ENCODE data around the gene CRABP1.

CRABP1 gene

DNA sequence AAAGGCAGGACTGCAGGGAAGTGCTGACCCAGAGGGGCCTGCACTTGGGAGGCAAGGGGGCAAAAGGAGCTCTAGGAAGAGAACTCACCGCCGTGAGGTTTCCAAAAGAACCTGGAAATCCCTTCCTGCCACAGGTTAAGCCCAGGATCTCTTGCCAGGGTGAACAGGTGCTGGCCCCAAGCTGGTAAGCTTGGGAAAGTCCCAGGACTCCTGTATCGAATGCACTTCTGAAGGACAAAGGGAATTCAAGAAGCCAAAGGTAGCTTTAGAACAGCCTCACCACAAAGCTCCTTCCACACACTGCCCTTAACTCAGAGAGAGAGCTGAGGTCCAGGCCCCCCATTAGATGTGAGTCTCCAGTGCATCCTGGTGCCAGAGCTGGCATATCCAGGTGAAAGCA is 28.9 kb upstream of the CRABP1 start:
- H3K36me3 Mint-ChIP-seq: no peaks in the 10 kb centered on the region
- H3K4me1 Mint-ChIP-seq: no peaks in the 10 kb centered on the region
- H3K4me3 Mint-ChIP-seq: no peak overlapping the region
- H3K9me3 Mint-ChIP-seq: no peaks in the 10 kb centered on the region
- ATAC-seq (replicated peaks) (no peak), DNase-seq (no peak)
- H3K27ac Mint-ChIP-seq: no peak overlapping the region
- H3K27me3 Mint-ChIP-seq: peaks cover 8 to 32% of the 10 kb centered on the region in 2 donors

DNA sequence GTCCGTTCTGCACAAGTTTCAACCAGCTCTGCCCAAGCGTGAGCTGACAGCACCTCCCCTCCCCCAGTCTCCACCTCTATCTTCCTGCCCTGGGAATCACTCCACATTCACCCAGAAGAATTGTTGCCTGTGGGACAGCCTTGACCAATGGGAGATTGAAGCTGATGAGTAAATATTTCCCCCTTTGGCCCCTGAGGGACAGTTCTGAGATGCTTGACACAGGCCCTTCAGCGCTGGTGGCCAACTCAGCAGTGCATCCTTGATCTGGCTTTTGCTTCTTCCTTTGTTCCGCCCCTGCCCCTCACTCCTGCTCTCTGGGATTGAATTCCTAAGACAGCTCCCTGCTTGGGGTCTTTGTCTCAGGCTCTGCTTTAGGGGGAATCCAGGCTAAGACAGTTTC is 27.6 kb upstream of the CRABP1 start:
- Mint-ChIP-seq H3K4me1 (no peaks in the 10 kb centered on the region), H3K4me3 (no peak overlapping the region), H3K27ac (no peak overlapping the region), H3K9me3 (no peaks in the 10 kb centered on the region), H3K36me3 (no peaks in the 10 kb centered on the region), H3K27me3 (peaks cover 10 to 26% of the 10 kb centered on the region in 2 donors)
- no peak for ATAC-seq (replicated peaks)
- no peak for DNase-seq

DNA sequence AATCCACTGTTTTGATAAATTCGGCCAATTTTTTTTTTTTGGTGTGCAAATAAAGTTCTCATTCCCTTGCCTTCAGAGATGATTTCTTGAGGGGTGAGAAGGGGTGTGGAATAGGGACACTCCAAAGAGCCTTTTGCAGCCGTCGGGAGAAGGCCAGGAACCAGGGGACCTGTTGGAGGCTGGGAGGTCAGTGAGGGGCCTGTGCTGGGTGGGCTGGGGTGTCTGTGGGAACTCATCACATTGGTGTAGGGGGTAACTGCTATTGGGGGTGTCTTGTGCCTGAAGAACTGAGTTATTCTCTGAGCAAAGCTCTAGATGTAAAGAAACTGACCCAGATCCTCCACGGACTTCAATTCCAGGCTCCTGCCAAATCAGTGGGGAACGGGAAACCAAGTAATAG is 27.2 kb upstream of the CRABP1 start:
- Mint-ChIP-seq H3K27ac (no peak overlapping the region), H3K4me1 (no peaks in the 10 kb centered on the region), H3K9me3 (no peaks in the 10 kb centered on the region), H3K36me3 (no peaks in the 10 kb centered on the region), H3K27me3 (peaks cover 10 to 24% of the 10 kb centered on the region in 2 donors), H3K4me3 (no peak overlapping the region)
- ATAC-seq (replicated peaks): no peak
- DNase-seq: no peak

DNA sequence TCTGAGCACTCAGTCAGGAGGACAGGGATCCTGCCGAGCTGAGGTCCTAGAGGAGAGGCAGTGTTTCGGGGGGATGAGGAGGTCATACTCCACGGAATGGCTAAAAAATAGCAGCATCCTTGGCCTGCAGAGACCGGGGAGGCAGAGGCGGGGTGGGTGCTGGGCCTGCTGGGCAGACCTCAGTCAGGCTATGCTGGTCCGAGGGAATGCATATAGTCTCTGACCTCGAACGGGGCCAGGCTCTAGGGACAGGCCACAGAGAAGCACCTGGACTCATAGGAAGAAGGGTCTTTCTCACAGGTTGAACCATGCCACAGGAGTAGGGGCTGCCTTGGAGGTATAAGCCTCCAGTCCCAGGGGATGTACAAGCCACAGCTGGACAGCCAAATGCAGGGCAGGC is 26.8 kb upstream of the CRABP1 start:
- no peak overlapping the region for H3K4me3 Mint-ChIP-seq
- no peak for DNase-seq
- peaks cover 8 to 20% of the 10 kb centered on the region in 2 donors for H3K27me3 Mint-ChIP-seq
- H3K4me1 Mint-ChIP-seq: no peaks in the 10 kb centered on the region
- H3K36me3 Mint-ChIP-seq: no peaks in the 10 kb centered on the region
- no peak overlapping the region for H3K27ac Mint-ChIP-seq
- ATAC-seq (replicated peaks): no peak
- H3K9me3 Mint-ChIP-seq: no peaks in the 10 kb centered on the region

DNA sequence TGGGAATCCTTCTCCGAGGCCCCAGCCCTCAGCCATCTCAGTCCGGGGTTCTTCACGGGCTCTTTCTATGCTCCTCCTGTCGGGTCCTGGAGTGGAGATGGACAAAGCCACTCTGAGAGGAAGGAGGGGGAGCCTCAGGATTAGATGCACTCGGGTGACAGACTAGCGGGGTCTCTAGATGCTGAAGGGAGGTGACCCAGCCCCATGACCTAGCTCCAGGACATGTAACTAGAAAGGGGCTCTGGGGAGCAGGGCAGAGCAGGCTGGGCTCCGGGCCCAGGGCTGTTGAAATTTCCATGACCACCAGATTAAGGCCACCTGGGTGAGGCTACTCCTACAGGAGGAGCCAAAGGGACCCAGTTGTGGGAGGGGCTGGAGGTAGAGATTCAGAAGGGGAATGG is 26.0 kb upstream of the CRABP1 start:
- Mint-ChIP-seq H3K4me1 (no peaks in the 10 kb centered on the region), H3K4me3 (no peak overlapping the region), H3K27ac (no peak overlapping the region), H3K9me3 (no peaks in the 10 kb centered on the region), H3K27me3 (peaks cover 8 to 12% of the 10 kb centered on the region in 2 donors), H3K36me3 (no peaks in the 10 kb centered on the region)
- no peak for DNase-seq
- ATAC-seq (replicated peaks): no peak

DNA sequence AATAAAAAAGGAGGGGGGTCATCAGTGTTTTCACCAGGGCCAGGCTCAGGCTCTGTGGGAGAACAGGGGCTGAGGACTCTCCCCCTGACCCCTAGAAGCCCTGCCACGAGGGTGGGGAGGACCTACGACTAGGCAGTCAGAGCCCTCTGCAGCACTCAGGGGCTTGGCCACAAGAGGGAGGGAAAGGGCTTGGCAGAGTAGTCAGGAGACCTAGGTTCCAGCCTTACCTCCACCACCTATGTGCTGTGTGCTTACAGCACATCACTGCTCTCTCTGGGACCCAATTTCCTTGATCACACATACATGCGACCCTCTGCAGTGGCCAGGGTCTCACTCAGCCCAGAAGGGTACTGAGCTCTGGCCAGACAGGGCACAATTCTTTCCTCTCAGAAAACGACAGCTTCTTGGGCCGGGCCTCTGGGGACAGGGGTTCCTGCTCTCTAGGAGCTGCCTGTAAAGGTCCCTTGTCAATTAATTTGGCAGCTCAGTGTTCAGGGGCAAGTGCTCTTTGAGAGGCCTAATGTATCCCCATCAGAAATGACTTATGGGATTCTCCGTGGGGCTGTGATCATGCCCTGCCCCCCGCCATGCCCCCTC is 24.4 kb upstream of the CRABP1 start:
- Mint-ChIP-seq H3K36me3 (no peaks in the 10 kb centered on the region), H3K27me3 (peaks cover 6 to 8% of the 10 kb centered on the region in 2 donors), H3K4me1 (no peaks in the 10 kb centered on the region), H3K9me3 (no peaks in the 10 kb centered on the region), H3K27ac (no peak overlapping the region), H3K4me3 (no peak overlapping the region)
- ATAC-seq (replicated peaks) (no peak), DNase-seq (no peak)

DNA sequence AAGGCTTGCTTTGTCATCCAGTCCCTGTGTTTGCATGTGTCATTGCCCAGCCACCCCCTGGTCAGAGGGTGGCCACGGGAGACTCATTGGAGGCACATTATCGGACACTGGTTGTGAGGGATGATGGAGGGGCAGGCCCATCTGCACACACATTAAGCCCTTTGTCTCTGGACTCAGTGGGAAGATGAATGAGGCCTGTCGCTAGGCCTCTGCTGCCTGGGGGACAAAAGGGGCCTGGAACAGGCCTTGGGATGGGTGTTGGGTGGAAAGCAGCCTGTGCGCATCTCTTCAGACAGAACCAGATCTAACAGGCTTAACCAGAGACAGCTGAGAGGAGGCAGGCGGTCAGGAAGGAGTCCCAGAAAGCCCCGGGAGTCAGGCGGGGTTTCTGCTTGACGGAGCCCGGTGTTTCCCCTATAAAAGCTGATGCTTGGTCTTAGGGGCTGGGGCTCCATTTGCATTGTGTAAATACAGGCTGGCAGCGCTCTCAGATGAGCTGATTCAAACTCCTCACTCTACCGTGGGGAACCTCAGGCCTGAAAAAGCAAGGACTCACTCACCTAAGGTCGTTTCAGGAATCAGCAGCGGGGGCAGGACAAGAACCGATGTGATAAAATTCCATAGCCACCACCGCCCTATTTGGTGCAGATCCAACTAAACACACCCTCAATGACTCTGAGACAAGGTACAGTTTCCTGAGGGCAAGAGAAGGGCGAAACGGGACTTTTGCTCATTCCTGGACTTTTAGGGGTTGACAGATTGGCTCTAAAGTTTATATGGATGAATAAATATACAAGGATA is 23.7 kb upstream of the CRABP1 start:
- Mint-ChIP-seq H3K9me3 (no peaks in the 10 kb centered on the region), H3K36me3 (no peaks in the 10 kb centered on the region), H3K4me3 (no peak overlapping the region), H3K27me3 (peaks cover 6 to 8% of the 10 kb centered on the region in 2 donors), H3K27ac (no peak overlapping the region), H3K4me1 (no peaks in the 10 kb centered on the region)
- DNase-seq (no peak), ATAC-seq (replicated peaks) (no peak)

DNA sequence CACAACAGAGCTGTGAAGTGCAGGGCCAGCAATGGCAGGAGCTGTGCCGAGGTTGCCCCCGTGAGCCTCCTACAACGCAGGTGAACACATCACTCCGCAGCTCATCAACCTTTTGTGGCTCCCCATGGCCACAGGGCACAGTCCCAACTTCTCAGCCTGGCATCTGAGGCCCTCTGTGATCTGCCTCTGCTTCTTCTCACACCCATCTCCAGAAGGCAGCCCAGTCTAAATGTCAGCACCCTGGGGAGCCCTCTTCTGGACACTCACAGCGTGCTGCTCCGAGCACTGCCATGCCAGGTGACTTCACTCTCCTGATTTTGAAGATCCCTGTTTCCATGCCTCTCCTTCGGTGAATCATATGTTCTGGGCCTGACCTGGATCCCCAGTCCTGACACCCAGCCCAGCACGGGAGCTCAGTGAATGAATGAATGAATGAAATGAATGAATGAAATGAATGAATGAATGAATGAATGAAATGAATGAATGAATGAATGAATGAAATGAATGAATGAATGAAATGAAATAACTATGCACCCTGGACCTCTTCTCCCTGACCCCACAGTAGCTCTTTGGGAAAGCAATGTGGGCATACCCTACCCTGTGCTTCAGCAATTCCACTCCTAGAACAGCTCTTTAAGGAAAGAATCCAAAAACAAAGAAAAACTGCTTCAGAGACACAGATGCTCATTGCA is 22.9 kb upstream of the CRABP1 start:
- H3K4me3 Mint-ChIP-seq: no peak overlapping the region
- DNase-seq: no peak
- H3K36me3 Mint-ChIP-seq: no peaks in the 10 kb centered on the region
- no peaks in the 10 kb centered on the region for H3K9me3 Mint-ChIP-seq
- H3K27me3 Mint-ChIP-seq: peaks cover 6 to 8% of the 10 kb centered on the region in 2 donors
- H3K4me1 Mint-ChIP-seq: no peaks in the 10 kb centered on the region
- no peak for ATAC-seq (replicated peaks)
- no peak overlapping the region for H3K27ac Mint-ChIP-seq

DNA sequence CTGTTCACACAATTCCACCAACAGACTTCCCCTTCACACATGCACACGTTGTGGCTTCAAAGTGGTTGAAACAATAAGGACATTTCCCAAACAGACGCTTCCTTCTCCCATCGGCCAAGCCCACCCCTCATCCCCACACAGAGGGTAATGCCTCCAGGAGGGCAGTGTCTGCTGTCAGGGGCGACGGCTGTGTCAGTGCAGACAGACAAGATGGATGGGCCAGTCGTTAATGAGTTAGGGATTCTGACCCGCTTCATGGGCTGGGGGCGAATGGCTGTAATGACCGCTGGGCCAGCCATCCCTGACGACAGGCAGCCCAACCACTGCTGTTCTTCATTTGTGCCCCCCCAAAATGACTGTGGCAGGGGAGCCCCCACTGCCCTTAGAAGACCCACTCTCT is 20.6 kb upstream of the CRABP1 start:
- DNase-seq (no peak), ATAC-seq (replicated peaks) (no peak)
- no peaks in the 10 kb centered on the region for H3K4me1 Mint-ChIP-seq
- no peak overlapping the region for H3K4me3 Mint-ChIP-seq
- no peak overlapping the region for H3K27ac Mint-ChIP-seq
- H3K9me3 Mint-ChIP-seq: no peaks in the 10 kb centered on the region
- H3K36me3 Mint-ChIP-seq: no peaks in the 10 kb centered on the region
- H3K27me3 Mint-ChIP-seq: peaks cover 8 to 15% of the 10 kb centered on the region in 2 donors

DNA sequence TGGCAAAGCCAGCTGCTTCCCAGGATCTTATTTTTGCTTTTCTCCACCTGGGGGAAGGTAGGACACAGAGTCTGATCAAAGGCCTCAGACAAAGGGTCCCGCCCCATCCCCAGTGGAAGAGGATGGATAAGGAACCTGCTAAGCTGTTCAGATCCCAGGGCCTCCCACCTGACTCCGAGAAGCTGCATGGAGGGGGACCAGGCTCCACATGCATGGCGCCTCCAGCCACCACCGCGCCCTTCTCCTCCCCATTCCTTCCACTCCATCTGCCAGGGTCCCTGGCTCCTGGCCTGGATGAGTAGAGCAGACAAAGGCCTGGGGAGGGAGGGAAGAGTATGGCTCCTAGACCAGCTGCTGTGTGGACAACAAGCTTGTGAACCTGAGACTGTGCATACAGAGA is 20.0 kb upstream of the CRABP1 start:
- no peaks in the 10 kb centered on the region for H3K36me3 Mint-ChIP-seq
- no peak overlapping the region for H3K27ac Mint-ChIP-seq
- H3K4me1 Mint-ChIP-seq: no peaks in the 10 kb centered on the region
- ATAC-seq (replicated peaks): no peak
- no peaks in the 10 kb centered on the region for H3K9me3 Mint-ChIP-seq
- H3K27me3 Mint-ChIP-seq: peaks cover 9 to 16% of the 10 kb centered on the region in 2 donors
- no peak overlapping the region for H3K4me3 Mint-ChIP-seq
- DNase-seq: no peak

DNA sequence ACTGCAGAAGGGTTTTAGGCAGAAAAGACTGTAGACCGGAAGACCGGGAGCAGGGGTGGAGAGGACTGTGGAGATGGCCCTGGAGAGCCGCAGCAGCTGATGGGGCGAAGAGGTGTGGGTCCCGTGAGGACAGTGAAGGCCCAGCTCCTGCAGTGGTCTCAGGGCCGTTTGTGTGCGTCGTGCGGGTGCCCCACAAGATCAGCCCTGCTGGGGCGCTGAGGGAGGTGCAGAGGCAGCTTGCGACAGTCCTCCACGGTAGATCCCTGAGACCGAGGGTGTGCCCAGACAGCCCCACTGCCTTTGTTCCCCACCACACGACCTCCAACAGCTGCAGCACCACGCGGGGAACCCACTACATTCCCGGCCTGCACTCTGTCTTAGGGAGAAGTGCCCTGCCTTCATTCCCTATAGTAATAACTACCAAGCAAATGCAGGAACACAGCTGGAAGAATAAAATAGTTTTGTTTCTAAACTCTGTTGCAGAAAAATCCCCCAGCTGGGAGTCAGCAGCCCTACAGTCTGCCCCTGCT is 19.0 kb upstream of the CRABP1 start:
- H3K9me3 Mint-ChIP-seq: no peaks in the 10 kb centered on the region
- H3K36me3 Mint-ChIP-seq: no peaks in the 10 kb centered on the region
- H3K4me1 Mint-ChIP-seq: no peaks in the 10 kb centered on the region
- no peak overlapping the region for H3K27ac Mint-ChIP-seq
- DNase-seq: no peak
- H3K27me3 Mint-ChIP-seq: peaks cover 9 to 16% of the 10 kb centered on the region in 2 donors
- no peak for ATAC-seq (replicated peaks)
- no peak overlapping the region for H3K4me3 Mint-ChIP-seq

DNA sequence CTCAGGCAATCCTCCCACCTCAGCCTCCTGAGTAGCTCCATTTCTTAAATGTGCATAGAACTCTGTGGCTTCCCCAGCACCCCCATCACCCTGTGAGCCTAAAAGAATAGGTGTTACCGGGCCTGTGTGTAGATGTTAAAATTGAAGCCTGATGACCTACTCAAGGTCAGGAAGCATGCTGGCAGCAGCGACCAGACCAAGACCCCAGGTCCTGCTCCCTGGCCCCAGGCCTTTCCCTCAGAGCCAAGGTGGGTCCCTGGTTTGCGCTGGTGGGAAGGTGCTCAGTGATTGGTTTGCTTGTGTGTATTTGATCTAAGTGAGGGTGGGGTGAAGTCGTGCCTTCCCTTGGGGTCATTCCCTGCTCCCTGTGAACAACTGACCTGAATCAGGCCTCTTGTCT is 18.4 kb upstream of the CRABP1 start:
- no peak for ATAC-seq (replicated peaks)
- DNase-seq: no peak
- H3K27ac Mint-ChIP-seq: no peak overlapping the region
- H3K36me3 Mint-ChIP-seq: no peaks in the 10 kb centered on the region
- H3K4me3 Mint-ChIP-seq: no peak overlapping the region
- no peaks in the 10 kb centered on the region for H3K9me3 Mint-ChIP-seq
- H3K4me1 Mint-ChIP-seq: no peaks in the 10 kb centered on the region
- peaks cover 9 to 16% of the 10 kb centered on the region in 2 donors for H3K27me3 Mint-ChIP-seq

DNA sequence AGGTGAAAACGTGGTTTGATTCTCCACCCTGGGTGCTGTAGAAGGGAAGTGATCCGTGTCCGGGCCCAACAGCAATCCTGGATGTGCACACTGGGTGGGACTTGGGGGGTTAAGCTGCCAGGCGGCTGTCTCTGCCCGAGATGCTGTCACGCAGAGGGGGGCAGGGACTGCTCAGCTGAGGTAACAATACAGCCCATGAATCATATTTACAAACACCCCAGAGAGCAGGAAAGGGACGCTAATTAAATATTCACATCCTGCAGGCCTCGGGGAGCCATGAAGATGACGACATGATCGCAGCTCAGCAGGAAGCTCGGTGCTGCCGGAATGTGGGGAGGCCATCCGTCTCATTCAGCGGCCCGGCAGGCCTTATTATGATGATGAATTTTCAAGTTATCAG is 17.9 kb upstream of the CRABP1 start:
- H3K27me3 Mint-ChIP-seq: peaks cover 9 to 15% of the 10 kb centered on the region in 2 donors
- H3K4me3 Mint-ChIP-seq: no peak overlapping the region
- no peaks in the 10 kb centered on the region for H3K9me3 Mint-ChIP-seq
- DNase-seq (no peak), ATAC-seq (replicated peaks) (no peak)
- H3K36me3 Mint-ChIP-seq: no peaks in the 10 kb centered on the region
- H3K4me1 Mint-ChIP-seq: no peaks in the 10 kb centered on the region
- H3K27ac Mint-ChIP-seq: no peak overlapping the region

DNA sequence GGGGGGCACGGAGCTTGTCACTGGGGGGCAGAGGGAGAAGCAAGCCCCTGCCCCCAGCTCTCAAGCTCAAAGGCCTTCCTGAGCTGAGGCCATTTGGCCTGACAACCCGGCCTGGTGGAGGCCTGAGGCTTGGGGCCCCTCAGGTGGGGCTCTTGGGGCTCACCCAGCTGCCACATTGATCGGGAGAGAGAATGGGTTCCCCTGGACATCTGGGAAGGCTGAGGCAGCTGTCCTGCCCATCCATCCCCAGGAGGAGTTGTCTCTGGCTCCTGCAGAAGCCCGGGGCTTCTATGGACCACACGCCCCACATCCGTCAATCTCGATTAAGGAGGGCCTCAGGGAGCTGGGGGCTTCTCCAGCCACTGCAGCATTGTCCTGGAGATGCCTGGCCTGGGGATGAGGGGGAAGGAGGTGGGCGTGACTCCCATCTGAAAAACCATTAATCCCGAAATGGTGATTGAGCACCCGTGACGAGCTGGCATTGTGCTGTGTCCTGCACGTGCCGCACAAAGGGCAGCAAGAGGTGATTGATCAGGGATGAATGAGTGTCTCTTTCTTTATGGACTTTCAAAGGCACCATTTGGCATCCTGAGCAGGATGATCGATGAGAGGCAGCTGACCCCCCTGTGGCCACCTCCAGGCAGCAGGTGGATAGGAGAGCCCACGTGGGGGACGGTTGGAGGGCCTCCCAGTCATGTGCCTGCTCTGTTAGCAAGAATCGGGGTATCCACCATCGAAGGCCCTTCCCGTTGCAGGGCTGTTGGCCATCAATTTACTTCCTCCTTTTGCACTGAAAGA is 17.2 kb upstream of the CRABP1 start:
- Mint-ChIP-seq H3K27ac (no peak overlapping the region), H3K36me3 (no peaks in the 10 kb centered on the region), H3K4me1 (no peaks in the 10 kb centered on the region), H3K4me3 (no peak overlapping the region), H3K27me3 (peaks cover 9 to 11% of the 10 kb centered on the region in 2 donors), H3K9me3 (no peaks in the 10 kb centered on the region)
- DNase-seq (no peak), ATAC-seq (replicated peaks) (no peak)

All from stimulated activated naive B cell treated with anti-CD40 and anti-IgM and Interleukin-4, amounts not matched to agents 10 μg/mL and 1 μg/mL and 100 μg/mL, for 72 hours (primary cell).